PFSK-1 (cell line): ENCODE data around the gene CCDC85C.

Source experiments
- FOXP2 ChIP-seq: optimal IDR thresholded peaks from 2 replicates; pipeline ENCODE3; 2011; ENCODE audit warnings: borderline replicate concordance, control low read depth, inconsistent platforms; ENCODE audit not compliant: insufficient read depth; ENCODE audit errors: extremely low read length, extremely low read depth
- POLR2AphosphoS5 ChIP-seq: IDR thresholded peaks from 2 replicates; pipeline ENCODE4 v1.6.1; 2012; ENCODE audit warnings: low read depth, mild to moderate bottlenecking, control low read depth, low read length, moderate library complexity
- REST ChIP-seq, 2 experiments: IDR thresholded peaks; 2 replicates each; pipeline versions ENCODE4 v1.6.1 to v1.8.0; 2011 to 2012; ENCODE audit warnings: low read depth in 2 of 2, low read length in 2 of 2, control low read depth in 1 of 2, inconsistent platforms in 1 of 2, mild to moderate bottlenecking in 1 of 2, moderate library complexity in 1 of 2; ENCODE audit not compliant: insufficient read depth in 1 of 2
- SIN3A ChIP-seq: IDR thresholded peaks from 2 replicates; pipeline ENCODE4 v1.6.1; 2012; ENCODE audit warnings: mild to moderate bottlenecking, low read length, moderate library complexity, borderline replicate concordance; ENCODE audit not compliant: insufficient read depth
- TAF1 ChIP-seq: IDR thresholded peaks from 2 replicates; pipeline ENCODE4 v1.6.1; 2012; ENCODE audit warnings: low read length, control low read depth, borderline replicate concordance; ENCODE audit not compliant: insufficient read depth

Gene CCDC85C

GRCh38 chr14:99579903-99580571 is 24.0 kb downstream of the CCDC85C start:
- no peak for TF ChIP-seq POLR2AphosphoS5

- TF ChIP-seq TAF1: no peak
- TF ChIP-seq REST (IDR thresholded peaks at IDR 0.05; ENCODE audit: insufficient read depth in 1 of 2, low read depth in 2 of 2, low read length in 2 of 2): no peak
- TF ChIP-seq POLR2AphosphoS5: no peak
- TF ChIP-seq FOXP2: no peak
- TF ChIP-seq SIN3A: no peak
These were observed 24.7 kb downstream of the CCDC85C start for GRCh38 chr14:99579120-99579836.

- no peak for TF ChIP-seq REST (IDR thresholded peaks at IDR 0.05; ENCODE audit: insufficient read depth in 1 of 2, low read depth in 2 of 2, low read length in 2 of 2)
- TF ChIP-seq FOXP2: no peak
- no peak for TF ChIP-seq SIN3A
- TF ChIP-seq TAF1: no peak
These were observed 25.4 kb downstream of the CCDC85C start for GRCh38 chr14:99578541-99579101.

- TF ChIP-seq REST (IDR thresholded peaks at IDR 0.05; ENCODE audit: insufficient read depth in 1 of 2, low read depth in 2 of 2, low read length in 2 of 2): no peak
- no peak for TF ChIP-seq POLR2AphosphoS5
- no peak for TF ChIP-seq TAF1
- TF ChIP-seq FOXP2: no peak
- TF ChIP-seq SIN3A: no peak
These were observed 27.0 kb downstream of the CCDC85C start for GRCh38 chr14:99576761-99577705.

GRCh38 chr14:99576304-99576703 is 27.7 kb downstream of the CCDC85C start:
- TF ChIP-seq POLR2AphosphoS5: no peak
- no peak for TF ChIP-seq REST (IDR thresholded peaks at IDR 0.05; ENCODE audit: insufficient read depth in 1 of 2, low read depth in 2 of 2, low read length in 2 of 2)
- no peak for TF ChIP-seq FOXP2
- TF ChIP-seq TAF1: no peak
- TF ChIP-seq SIN3A: no peak
